NCI-H526 (cell line): ENCODE measurements around the gene CACNA1S.

ENCODE experiments used
- DNase-seq, 2 experiments: peaks; one replicate each; lab custom pipeline; 2025; lab: John Stamatoyannopoulos, UW

The CACNA1S gene

DNA sequence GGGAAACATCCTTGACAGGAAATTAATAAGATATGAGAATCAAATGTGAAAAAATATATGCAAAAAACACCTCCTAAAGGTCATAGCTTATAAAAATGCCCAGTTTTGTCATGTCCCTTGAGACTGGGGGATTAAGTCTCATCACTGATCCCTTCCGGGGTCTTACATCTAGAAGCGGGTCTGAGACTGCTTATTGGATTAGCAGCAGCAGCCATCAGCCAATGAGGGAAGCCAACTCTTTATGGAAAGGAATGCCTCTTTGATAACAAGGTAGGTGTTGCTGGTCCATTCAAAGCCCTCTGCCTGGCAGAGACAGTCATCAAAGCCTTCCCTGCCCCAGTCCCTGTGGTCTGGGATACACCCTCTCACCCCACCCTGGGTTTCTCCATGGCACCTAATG, 3.9 kb upstream of the CACNA1S start:
- no peak for DNase-seq

DNA sequence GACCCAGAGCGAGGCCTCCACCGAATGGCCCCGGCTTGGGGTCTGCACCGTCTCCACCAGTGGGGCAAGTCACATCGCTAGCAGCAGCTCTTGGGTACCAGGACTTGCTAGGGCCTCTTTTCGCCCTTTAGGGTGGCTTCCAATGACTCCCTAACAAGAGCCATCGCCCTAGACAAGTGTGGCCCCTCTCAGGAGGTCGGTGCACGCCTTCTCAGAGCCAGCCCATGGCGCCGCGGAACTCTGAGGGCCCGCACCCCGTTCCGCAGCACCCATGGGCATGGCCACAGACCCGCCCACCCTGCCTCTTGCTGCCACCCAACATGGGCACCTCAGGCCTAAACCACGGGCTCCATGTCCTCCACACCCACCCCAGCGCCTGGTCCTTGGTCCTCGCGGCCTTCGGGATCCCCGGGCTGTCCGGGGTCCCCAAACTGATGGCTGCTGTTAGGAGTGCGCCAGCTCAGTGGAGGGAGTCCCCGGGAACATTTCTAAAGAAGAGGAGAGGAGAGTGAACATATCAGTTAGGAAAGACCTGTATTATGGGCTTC, 3.2 kb upstream of the CACNA1S start:
- no peak for DNase-seq

DNA sequence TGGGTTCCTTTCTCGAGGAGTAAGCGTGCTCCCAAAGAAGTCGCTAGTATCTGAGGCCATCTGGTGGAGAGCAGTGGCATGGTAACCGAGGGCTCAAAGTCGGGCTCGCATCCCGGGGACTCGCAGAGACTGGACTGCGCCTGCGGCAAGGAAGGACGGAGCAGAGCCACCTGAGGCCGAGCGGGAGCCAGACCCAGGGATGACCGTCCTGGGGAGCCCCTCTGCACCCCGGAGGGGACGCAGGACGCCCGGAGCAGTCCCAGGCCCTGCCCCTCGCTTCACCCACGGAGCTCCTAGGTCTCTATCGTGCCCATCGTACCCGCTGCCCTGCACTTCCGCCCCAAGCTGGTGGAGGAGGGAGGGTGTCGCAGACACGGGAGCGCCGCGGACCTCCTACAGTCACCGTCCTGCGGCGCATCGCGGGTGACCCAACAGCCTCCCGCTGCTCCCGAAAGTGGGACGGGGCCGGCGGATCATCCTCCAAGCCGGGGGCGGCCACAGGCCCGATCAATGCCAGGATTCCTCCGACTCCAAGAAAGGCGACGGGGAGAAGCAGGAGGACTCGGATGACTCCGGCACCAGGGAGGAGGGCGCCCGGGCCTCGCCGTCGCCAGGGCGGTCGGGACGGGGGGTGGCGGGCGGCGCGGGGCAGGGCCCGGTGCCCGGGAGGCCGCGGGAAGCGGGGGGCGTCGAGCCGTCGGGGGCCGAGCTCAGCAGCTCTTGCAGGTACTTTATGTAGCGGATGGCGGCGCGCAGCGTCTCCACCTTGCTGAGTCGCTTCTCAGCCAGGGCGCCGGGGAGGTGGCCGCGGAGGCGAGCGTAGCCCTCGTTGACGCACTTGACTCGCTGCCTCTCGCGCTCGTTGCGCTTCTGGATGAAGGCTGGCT, 2.3 kb upstream of the CACNA1S start:
- peak; percentile 83 to 94 for DNase-seq

DNA sequence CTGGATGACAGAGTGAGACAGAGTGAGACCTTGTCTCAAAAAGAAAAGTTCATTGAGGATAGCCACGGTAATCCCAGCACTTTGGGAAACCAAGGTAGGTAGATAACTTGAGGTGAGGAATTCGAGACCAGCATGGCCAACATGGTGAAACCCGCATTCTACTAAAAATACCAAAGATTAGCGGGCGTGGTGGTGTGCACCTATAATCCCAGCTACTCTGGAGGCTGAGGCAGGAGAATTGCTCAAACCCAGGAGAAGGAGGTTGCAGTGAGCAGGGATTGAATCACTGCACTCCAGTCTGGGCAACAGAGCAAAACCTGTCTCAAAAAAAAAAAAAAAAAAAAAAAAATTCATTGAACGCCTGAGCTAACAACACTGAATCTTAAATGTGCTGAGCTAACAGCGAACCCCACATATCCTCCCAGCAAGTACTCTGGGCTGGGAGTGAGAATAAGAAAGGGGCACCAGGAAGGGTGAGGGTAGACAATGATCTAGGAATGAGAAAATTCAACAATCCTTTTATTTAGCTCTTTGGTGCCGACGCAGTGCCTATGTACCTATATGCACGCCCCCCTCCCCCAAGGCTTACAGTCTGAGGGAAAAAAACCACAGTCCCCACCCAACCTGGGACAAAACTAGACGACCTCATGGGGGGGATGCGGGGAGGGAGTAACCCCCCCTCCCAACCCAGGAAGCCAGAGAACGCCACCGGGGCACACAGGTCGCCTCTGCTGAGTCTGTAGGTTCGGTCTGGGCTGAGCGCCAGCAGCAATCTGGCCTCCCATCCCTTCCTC, 1.4 kb upstream of the CACNA1S start:
- DNase-seq: no peak

DNA sequence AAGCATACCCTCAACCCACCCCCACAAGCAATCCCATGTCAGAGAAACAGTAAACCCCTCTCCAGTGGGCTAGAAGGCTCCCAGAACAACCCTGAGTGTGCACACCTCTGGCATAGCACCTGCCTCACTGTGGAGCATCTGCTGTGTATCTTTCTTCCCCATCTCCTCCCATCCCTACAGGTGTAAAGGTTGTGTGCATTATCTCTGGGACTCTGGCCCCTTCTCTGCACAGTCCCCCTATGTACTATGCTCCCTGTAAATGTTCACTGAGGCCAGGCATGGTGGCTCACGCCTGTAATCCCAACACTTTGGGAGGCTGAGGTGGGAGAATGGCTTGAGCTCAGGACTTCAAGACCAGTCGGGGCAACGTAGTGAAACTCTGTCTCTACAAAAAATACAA, 700 bp upstream of the CACNA1S start:
- DNase-seq: no peak

DNA sequence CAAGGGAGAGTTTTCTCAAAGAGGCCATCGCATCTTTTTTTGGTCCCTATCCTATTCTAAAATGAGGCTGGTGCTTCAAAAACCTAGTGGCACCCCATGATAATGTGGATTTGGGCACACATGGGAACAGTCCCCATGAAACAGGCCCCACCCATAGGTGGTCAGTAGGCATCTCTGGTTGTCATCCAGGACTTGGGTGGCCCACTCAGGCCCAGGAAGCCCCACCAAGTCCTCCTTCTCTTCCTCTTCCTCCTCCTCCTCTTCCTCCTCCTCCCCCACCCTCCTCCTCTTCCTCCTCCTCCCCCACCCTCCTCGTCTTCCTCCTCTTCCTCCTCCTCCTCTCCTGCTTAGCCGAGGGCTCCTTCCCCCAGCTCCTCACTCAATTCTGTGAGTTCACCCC, 554 bp downstream of the CACNA1S start:
- no peak for DNase-seq

DNA sequence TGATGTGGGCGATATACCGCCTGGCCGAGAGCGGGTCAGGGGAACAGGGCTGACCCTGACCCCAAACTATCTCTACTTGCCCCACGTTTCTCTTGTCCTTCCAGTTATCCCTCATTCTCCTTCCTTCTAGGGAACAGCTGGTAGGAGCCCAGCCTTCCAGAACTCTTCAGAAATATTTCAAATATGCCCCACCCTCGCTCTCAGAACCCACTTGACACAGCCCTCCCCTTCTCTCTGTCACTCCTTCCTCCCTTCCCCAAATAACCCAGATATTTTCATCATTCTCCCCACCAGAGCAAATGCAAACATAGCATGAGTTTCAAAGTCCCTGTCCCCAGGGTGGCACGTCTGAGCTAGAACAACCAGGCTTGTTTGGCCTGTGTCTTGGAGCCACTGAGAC, 1.1 kb downstream of the CACNA1S start:
- no peak for DNase-seq

DNA sequence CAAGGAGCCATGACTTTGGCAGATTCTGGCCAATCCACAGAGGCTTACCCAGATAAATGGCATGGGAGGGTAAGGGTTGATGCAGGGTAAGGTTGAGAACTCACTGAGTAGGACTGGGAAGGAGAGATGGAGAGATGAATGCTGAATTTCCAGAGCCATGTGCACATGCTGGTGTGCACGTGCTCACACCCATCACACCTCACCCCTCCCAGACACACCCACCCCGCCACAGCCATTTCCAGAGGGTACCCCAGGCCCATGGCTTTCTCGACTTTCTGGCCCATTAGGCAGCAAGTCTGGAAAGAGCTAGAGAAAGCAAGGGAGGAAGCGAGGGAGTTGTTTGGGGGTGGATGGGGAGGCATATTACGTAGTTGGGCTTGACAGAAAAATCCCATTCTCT, 1.6 kb downstream of the CACNA1S start:
- no peak for DNase-seq

DNA sequence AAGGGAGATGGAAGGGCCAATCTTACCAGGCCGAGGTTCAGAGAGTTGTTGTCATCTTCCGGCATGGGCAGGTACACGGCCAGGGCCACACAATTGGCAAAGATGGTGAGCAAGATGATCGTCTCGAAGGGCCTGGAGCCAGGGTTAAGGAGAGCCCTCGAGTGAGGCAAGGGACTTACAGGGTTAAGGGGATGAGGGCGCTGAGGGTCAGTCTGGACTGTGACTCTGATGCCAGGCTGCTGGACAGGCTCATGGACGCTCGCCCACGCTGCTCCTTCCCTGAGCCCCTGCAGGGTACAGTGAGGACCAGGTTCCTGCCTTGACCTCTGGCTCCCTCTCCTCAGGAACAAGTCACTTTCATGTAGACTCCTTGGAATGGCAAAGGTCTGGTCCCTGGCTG, 2.1 kb downstream of the CACNA1S start:
- no peak for DNase-seq

DNA sequence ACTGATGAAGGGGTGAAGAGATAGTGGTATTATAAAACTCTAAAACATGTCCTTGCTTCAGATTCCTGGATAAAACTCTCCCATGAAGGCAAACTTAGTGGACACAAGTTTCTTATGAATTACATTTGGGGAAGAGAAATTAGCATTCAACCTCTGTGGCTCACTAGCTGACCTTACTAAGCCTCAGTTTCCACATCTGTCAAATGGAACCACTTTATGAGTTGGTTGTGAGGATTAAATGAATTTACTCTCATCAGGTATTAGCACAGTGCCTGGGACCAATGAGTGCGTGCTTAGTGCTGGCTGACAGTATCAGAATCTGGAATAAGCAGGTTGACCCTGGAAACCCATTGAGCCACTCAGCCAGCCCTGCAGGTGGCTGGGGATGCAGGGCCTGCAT, 2.6 kb downstream of the CACNA1S start:
- DNase-seq: no peak

DNA sequence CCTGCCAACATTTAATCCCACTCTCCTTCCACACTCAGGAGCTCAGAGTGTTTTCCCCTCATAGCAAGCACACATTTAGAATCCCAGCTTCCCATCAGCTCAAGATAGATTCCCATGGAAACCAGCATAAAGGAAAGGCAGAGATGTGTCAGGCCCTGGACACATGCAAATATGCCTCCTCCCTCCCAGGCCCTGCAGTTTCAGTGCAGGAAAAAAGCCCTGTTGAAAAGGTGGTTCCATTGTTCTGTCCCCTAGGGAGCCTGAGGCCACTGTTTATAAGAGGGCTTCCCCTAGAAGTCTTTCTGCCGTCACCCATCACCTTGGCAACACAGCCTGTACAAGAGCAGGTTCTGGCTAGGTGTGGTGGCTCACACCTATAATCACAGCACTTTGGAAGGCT, 3.6 kb downstream of the CACNA1S start:
- DNase-seq: peak; percentile 85 to 87

DNA sequence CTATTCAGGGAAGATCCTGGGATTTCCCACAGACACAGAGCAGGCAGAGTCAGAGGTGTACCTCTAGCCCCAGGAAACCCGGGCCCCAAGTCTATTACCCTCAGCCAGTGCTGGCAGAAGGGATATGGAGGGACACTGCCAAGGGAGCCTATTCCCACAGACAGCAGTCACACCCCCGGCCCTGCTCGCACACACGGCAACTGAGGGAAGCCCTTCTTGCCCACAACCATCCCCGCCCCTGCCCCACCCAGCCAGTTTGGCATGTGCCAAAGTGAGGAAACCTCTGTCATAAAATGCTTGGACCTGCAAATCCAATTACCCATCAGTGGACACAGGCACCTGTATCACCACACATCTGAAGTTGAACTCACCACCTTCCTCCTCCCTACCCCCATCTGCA, 6.5 kb downstream of the CACNA1S start:
- DNase-seq: no peak

DNA sequence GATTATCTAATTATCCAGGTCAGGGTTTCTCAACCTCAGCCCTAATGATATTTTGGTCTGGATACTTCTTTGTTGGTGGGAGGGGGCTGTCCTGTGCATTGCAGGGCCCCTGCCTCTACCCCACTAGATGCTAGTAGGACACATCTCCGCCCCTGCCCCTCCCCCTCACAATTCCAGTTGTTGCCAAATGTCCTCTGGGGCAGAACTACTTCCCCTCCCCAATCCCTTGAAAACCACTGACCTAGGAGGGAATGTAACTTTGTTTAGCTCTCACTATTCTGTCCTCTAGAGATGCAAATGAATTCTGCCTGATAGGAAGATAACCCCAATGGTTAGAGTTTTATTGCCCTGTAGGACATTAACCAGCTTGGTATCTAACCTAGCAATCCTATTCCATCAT, 8.1 kb downstream of the CACNA1S start:
- no peak for DNase-seq

DNA sequence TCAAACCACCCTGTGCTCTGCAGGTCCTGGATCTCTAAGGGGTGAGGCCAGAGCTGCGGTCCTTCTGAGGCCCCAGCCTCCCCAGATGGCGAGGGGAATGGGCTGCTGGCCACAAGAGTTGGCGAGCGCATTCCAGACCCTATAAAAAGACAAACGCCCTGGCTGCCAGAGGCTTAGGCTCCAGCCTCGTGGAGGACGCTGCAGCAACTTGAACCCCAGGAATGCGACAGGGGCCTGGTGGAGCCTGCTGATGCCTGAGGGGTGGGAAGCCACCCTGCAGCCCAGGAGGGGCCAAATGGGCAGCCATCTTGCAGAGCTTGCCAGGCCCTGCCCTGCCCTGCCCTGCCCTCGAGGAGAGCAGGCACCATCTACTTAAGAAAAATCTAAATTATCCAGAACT, 8.6 kb downstream of the CACNA1S start:
- DNase-seq: no peak

DNA sequence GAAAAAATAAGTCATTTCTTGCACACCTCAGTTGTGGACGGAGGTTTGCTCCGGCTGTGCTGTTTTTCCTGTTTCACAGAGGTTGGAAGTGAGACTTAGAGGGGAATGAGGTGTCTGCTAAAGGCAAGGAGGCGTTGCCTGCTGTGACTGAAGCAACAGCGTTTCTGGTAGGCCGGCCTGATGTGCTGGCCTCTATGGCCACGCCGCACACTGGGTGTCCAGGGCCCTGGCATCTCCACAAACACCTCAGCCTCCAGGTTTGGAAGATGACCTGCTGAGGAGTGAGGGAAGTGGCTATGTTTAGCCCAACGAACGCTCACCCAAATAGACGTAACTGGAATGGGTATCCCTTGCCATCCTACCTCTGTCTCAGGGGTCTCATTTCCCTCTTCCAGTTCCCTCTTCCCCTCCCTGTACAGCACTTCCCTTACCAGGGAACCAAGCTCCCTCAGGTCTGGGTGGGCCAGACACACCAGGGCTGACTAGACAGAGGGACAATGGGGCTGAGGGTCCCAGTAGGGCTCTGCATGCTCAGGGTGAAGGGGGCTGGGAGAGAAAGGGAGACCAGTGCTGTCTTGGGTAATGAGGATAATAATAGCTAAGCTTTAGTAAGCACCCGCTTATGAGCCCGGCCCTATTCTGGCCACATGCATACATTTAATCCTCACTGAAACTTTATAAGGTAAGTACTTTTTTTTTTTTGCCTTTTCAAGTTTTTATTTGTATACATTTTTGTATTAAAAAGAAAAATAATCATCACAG, 11.9 kb downstream of the CACNA1S start:
- no peak for DNase-seq

DNA sequence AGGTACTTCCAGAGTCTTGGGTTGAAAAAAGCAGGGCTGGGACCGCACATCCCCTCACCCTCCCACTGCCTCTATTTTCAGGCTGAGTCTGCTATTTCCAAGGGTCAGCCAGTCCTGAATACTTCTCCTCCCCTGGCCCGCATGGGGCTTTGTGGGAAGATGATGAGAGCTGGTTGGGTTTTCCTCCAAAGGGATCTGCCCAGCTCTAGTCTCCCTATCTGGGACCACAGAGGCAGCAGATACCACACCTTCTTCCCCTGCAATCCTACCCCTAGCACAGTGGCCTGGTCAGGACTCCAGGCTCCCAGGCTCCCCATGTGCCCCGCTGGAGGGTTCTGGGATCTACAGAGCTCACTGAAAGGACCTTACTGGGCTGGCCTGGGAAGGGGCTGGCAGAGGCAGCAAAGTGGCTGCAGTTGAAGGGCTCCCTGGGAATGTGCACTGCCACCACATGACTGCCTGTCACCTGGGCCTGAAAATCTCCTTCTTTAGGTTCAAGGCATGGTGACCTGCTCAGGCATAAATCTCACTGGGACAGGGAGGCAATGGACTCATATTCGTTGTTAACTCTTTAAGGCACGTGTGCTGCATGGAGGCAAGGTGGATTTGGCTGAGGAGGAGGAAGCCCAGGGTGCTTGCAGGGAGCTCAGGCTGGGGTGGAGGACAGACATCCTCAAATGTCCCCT, 13.1 kb downstream of the CACNA1S start:
- no peak for DNase-seq

DNA sequence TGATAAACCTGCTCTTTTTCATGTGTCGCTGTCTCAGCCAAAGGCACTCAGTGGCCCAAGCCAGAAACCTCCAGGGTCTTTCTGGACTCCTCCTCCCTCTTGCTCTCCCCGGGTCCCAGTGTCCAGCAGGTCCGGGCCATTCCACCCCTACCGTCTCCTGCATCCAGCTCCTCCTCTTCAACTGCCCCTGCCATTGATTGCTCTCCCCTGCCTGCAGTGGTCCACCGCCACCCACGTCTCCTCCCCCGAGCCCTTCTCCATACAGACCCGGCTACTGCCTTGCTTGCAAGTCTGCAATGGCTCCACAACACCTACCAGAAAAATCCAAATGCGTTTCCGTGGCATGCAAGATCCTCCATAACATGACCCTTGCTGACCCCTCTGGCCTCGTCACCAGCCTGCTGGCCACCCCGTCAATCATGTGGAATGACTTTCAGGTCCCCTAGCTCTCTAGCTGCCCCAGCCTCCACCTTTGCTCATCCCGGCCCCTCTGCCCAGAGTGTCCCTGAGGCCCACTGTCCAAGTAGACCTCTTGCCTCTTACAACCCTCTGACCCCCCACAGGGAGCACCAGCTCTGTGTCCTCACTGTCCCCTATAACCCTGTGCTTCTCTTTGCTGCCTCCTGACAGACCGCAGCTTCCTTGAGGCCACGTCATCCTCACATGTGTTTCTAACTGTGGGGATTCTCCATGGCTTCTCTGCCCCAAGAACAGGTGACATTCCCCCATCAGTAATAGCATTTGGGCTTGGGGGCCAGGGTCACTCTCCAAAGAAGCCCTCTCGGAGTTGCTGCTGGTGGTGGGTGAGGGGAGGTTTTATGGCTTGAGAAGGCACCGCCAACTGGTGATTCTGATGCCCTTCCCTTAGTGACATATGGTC, 15.0 kb downstream of the CACNA1S start:
- DNase-seq: no peak

DNA sequence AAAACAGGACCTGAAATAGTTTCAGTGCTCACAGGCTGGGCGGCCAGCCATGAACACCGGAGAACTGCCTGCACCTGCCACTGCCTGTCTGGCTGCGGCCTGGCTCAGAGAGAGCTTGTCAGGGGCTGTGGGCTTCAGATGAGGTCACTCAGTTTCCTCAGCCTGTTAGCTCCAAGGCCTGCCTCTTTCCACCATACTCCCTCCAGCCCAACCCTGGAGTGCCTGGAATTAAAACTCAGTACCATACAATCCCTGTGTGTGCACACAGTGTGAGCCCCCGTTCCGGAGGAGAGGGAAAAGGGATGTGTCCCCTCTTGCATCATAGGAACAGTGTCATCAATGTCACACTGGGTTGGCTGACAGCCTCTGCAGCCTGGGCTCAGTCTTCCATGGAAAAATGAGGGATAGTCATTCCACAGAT, 16.2 kb downstream of the CACNA1S start:
- no peak for DNase-seq

DNA sequence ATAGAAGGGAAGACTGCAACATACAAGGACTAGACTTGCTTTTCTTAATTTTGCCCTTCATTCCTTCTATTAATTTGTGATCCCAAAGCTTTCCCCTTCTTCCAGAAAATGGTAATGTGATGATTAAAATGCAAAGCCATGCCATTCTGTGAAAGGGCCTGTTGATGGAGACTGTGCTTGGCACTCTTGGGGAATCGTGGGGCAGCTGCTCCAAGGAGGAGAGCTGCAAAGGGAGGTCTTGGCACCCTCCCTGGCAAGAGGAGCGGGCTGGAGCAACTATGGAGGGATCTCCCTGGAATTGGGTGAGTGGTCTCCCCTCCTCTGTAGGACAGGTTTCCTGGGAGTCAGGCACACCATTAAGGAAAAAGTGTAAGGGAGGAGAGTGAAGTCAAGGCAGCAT, 16.6 kb downstream of the CACNA1S start:
- no peak for DNase-seq

DNA sequence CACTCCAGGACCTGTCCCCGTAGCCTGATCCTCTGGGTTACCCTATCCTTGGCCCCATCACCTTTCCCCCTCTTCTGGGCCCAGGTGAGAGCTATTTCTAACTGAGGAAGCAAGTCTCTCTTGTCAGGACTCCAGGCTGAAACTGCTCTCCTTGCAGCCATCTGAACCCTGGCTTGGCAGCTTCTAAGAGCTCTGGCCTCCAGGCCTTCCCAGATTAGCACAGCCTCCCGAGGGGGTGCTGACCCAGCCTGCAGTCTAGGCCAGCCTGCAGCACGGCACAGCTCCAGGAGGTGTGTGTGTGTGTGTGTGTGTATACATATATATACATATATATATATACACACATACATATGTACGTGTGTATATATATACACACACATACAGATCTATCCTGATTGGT, 17.4 kb downstream of the CACNA1S start:
- no peak for DNase-seq

DNA sequence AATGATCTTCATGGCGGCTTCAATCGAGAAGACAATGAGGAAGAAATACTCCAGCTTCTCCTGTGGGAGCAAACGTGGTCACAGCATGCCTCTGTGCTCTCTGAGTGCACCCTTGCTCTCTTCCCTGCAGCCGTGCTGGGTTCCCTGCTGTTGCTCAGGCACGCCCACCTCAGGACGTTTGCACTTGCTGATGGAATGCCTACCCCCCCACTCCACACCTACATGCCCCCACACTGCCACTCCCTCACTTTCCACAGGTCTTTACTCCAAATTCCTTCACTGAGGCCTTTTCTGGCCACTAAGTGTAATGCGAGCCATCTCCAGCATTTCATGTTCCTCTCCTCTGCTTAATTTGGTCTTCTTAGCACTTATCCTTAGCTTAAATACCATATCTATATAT, 18.3 kb downstream of the CACNA1S start:
- DNase-seq: no peak
